Sigmoid colon (tissue), 7 donors: ENCODE data around the gene PTCD2. TPM values are rescaled to one million over a fixed set of nuclear protein-coding genes. Genes with fewer than 3 reads are reported as not detected.

ENCODE experiments used
- DNase-seq: peaks from one replicate; pipeline ENCODE4 v3.0.0-alpha.2; 2019
- H3K27ac ChIP-seq, 4 donors: fragments of 200-600 bp; sonication (generic); one replicate each; pipeline ENCODE4 v1.5.1; 2016 to 2019; ENCODE audit warnings: mild to moderate bottlenecking in 1 of 4
- H3K27me3 ChIP-seq, 3 donors: fragments of 200-600 bp; sonication (generic); one replicate each; pipeline ENCODE4 v1.5.1; 2019; ENCODE audit warnings: mild to moderate bottlenecking in 1 of 3
- H3K36me3 ChIP-seq, 4 donors: fragments of 200-600 bp; sonication (generic); one replicate each; pipeline ENCODE4 v1.5.1; 2016 to 2019
- H3K4me1 ChIP-seq, 4 donors: fragments of 200-600 bp; sonication (generic); one replicate each; pipeline ENCODE4 v1.5.1; 2017 to 2019
- H3K4me3 ChIP-seq, 4 donors: fragments of 200-600 bp; sonication (generic); one replicate each; pipeline ENCODE4 v1.5.1; 2017 to 2019; ENCODE audit warnings: mild to moderate bottlenecking in 2 of 4, moderate library complexity in 1 of 4
- H3K9me3 ChIP-seq, 4 donors: fragments of 200-600 bp in 3 of 4; sonication (generic) in 3 of 4; one replicate each; pipeline versions ENCODE4 v1.5.1 to v1.6.1; 2013 to 2019
- EP300 ChIP-seq, 4 donors: sonication (generic); formaldehyde crosslinking; IDR thresholded peaks; one replicate each; pipeline ENCODE4 v1.6.1; 2017; ENCODE audit warnings: antibody characterized with exemption in 4 of 4
- POLR2A ChIP-seq, 2 donors: fragments of 450-650 bp; IDR thresholded peaks; one replicate each; pipeline ENCODE4 v1.6.1; 2016; ENCODE audit warnings: antibody characterized with exemption in 2 of 2, mild to moderate bottlenecking in 2 of 2, moderate library complexity in 2 of 2
- POLR2AphosphoS5 ChIP-seq, 4 donors: sonication (generic); formaldehyde crosslinking; IDR thresholded peaks; one replicate each; pipeline ENCODE4 v1.6.1; 2017; ENCODE audit warnings: antibody characterized with exemption in 4 of 4
- WGBS, 2 donors: extraction: QIAGEN DNeasy Blood & Tissue Kit; methylation state at CpG; one replicate each; pipeline ENCODE4 v1.1.7; 2013; 5-methylcytosine and 5-hydroxymethylcytosine counted together
- intact Hi-C: fragments of 100-400 bp; cut with DNase I; formaldehyde crosslinking; loops from one replicate; pipeline ENCODE4 v1.15.1; 2023
- polyA plus RNA-seq, 3 donors: library from polyadenylated mRNA; stranded (reverse); fragments of 200-250 nt; gene quantifications; one replicate each; pipeline ENCODE4 v1.2.3, GENCODE V29; 2013
- total RNA-seq, 4 donors: library from RNA; depleted of rRNA; stranded (reverse); fragments of >200 nt; gene quantifications; one replicate each; pipeline ENCODE4 v1.1.0, GENCODE V29; 2016
- TF ChIP-seq, protein P1 (sequence below), 4 experiments: fragments of 450-650 bp in 3 of 4; fragments of 200-600 bp in 1 of 4; IDR thresholded peaks; one replicate each; pipeline ENCODE4 v1.5.1; 2016 to 2019; ENCODE audit warnings: antibody characterized with exemption in 4 of 4, mild to moderate bottlenecking in 3 of 4, moderate library complexity in 2 of 4
- donor health status: healthy with polysubstance abuse.
- donor health status: Bipolar disorder and iron deficiency.
- donor health status: healthy.

Gene PTCD2
- total and polyA plus RNA-seq, 7 donors = 0.60 to 12.7 (median 5.4) TPM

GRCh38 chr5:72390836-72391235 lies 70.7 kb downstream of the PTCD2 start:
- Histone ChIP-seq H3K27me3 (no peaks in the 10 kb centered on the region), H3K4me1 (peaks cover 0 to 51% (median 40%) of the 10 kb centered on the region in 4 donors), H3K27ac (peak overlapping the region in 3 of 4 donors; percentile 54 to 77 (median 56)), H3K9me3 (no peaks in the 10 kb centered on the region), H3K4me3 (no peak overlapping the region), H3K36me3 (no peaks in the 10 kb centered on the region)
- intact Hi-C loops = no loop called here
- no peak for DNase-seq
- TF ChIP-seq, protein P1, sequence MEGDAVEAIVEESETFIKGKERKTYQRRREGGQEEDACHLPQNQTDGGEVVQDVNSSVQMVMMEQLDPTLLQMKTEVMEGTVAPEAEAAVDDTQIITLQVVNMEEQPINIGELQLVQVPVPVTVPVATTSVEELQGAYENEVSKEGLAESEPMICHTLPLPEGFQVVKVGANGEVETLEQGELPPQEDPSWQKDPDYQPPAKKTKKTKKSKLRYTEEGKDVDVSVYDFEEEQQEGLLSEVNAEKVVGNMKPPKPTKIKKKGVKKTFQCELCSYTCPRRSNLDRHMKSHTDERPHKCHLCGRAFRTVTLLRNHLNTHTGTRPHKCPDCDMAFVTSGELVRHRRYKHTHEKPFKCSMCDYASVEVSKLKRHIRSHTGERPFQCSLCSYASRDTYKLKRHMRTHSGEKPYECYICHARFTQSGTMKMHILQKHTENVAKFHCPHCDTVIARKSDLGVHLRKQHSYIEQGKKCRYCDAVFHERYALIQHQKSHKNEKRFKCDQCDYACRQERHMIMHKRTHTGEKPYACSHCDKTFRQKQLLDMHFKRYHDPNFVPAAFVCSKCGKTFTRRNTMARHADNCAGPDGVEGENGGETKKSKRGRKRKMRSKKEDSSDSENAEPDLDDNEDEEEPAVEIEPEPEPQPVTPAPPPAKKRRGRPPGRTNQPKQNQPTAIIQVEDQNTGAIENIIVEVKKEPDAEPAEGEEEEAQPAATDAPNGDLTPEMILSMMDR (IDR thresholded peaks at IDR 0.05) = no peak
- TF ChIP-seq EP300 (IDR thresholded peaks at IDR 0.05) (no peak), POLR2AphosphoS5 (IDR thresholded peaks at IDR 0.05) (no peak), POLR2A (IDR thresholded peaks at IDR 0.05) (no peak)

GRCh38 chr5:72392326-72392733 lies 72.2 kb downstream of the PTCD2 start:
- Histone ChIP-seq H3K36me3 (no peaks in the 10 kb centered on the region), H3K27me3 (no peaks in the 10 kb centered on the region), H3K27ac (peak overlapping the region; percentile 38 to 77 (median 55)), H3K9me3 (no peaks in the 10 kb centered on the region), H3K4me1 (peaks cover 0 to 42% (median 34%) of the 10 kb centered on the region in 4 donors), H3K4me3 (no peak overlapping the region)
- no peak for DNase-seq
- intact Hi-C loops = no loop called here
- WGBS, 2 donors = 66 to 75% methylated on average over 1 of the region's 1 CpG
- TF ChIP-seq POLR2AphosphoS5 (IDR thresholded peaks at IDR 0.05) (peak in 2 of 4 donors; percentile 36 to 67), POLR2A (IDR thresholded peaks at IDR 0.05) (no peak), EP300 (IDR thresholded peaks at IDR 0.05) (peak in 1 of 4 donors; percentile 42)
- TF ChIP-seq, protein P1 (IDR thresholded peaks at IDR 0.05) = no peak

GRCh38 chr5:72393052-72393451 lies 72.9 kb downstream of the PTCD2 start:
- H3K4me1 ChIP-seq = peaks cover 0 to 35% (median 27%) of the 10 kb centered on the region in 4 donors
- no peak for DNase-seq
- H3K27ac ChIP-seq = peak overlapping the region; percentile 38 to 77 (median 55)
- no peaks in the 10 kb centered on the region for H3K9me3 ChIP-seq
- H3K36me3 ChIP-seq = no peaks in the 10 kb centered on the region
- intact Hi-C loops = no loop called here
- H3K4me3 ChIP-seq = no peak overlapping the region
- no peaks in the 10 kb centered on the region for H3K27me3 ChIP-seq
- TF ChIP-seq POLR2A (IDR thresholded peaks at IDR 0.05) (no peak), POLR2AphosphoS5 (IDR thresholded peaks at IDR 0.05) (no peak), EP300 (IDR thresholded peaks at IDR 0.05) (no peak)
- TF ChIP-seq, protein P1 (IDR thresholded peaks at IDR 0.05) = no peak

GRCh38 chr5:72394688-72395087 lies 74.5 kb downstream of the PTCD2 start:
- Histone ChIP-seq H3K36me3 (no peaks in the 10 kb centered on the region), H3K27ac (no peak overlapping the region), H3K4me3 (no peak overlapping the region), H3K27me3 (no peaks in the 10 kb centered on the region), H3K4me1 (peaks cover 0 to 28% (median 22%) of the 10 kb centered on the region in 4 donors), H3K9me3 (no peaks in the 10 kb centered on the region)
- no peak for DNase-seq
- TF ChIP-seq EP300 (IDR thresholded peaks at IDR 0.05) (no peak), POLR2A (IDR thresholded peaks at IDR 0.05) (no peak), POLR2AphosphoS5 (IDR thresholded peaks at IDR 0.05) (no peak)
- TF ChIP-seq, protein P1 (IDR thresholded peaks at IDR 0.05) = no peak
- intact Hi-C loops = no loop called here
- WGBS, 2 donors = 18 to 31% methylated on average over 2 of the region's 2 CpGs

- no peak for DNase-seq
- 79 to 83% methylated on average over 6 of the region's 6 CpGs for WGBS, 2 donors
- Histone ChIP-seq H3K9me3 (peaks cover 0 to 14% (median 7%) of the 10 kb centered on the region in 4 donors), H3K36me3 (no peaks in the 10 kb centered on the region), H3K4me1 (peaks cover 0 to 12% (median 2%) of the 10 kb centered on the region in 4 donors), H3K4me3 (no peak overlapping the region), H3K27ac (no peak overlapping the region), H3K27me3 (no peaks in the 10 kb centered on the region)
- TF ChIP-seq POLR2AphosphoS5 (IDR thresholded peaks at IDR 0.05) = no peak
- no peak for TF ChIP-seq POLR2A (IDR thresholded peaks at IDR 0.05)
- TF ChIP-seq EP300 (IDR thresholded peaks at IDR 0.05) = no peak
- TF ChIP-seq, protein P1 (IDR thresholded peaks at IDR 0.05) = no peak
- intact Hi-C loops = no loop called here
Observed at GRCh38 chr5:72397836-72398235, 77.7 kb downstream of the PTCD2 start.
